ENCODE data around the gene ATP6V0C.

The ATP6V0C gene

DNA sequence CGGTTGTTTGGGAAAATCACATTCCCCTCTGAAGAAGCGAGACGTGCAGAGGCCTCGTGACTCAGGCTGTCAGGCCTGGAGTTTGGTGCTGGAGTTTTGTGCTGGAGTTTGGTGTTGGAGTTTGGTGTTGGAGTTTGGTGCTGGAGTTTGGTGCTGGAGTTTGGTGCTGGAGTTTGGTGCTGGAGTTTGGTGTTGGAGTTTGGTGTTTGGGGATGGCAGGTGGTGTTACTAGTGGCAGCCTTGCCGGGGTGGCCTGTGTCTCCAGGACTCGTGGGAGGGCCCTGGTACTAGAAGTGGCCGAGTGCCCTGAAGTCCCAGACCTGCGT is 26.3 kb upstream of the ATP6V0C start:
- H3K27ac ChIP-seq: no peak overlapping the region
- no peak overlapping the region for H3K4me3 ChIP-seq
- DNase-seq (ENCODE audit: low spot score): no peak
- TF ChIP-seq, protein P1, sequence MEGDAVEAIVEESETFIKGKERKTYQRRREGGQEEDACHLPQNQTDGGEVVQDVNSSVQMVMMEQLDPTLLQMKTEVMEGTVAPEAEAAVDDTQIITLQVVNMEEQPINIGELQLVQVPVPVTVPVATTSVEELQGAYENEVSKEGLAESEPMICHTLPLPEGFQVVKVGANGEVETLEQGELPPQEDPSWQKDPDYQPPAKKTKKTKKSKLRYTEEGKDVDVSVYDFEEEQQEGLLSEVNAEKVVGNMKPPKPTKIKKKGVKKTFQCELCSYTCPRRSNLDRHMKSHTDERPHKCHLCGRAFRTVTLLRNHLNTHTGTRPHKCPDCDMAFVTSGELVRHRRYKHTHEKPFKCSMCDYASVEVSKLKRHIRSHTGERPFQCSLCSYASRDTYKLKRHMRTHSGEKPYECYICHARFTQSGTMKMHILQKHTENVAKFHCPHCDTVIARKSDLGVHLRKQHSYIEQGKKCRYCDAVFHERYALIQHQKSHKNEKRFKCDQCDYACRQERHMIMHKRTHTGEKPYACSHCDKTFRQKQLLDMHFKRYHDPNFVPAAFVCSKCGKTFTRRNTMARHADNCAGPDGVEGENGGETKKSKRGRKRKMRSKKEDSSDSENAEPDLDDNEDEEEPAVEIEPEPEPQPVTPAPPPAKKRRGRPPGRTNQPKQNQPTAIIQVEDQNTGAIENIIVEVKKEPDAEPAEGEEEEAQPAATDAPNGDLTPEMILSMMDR (IDR thresholded peaks at IDR 0.05): no peak

DNA sequence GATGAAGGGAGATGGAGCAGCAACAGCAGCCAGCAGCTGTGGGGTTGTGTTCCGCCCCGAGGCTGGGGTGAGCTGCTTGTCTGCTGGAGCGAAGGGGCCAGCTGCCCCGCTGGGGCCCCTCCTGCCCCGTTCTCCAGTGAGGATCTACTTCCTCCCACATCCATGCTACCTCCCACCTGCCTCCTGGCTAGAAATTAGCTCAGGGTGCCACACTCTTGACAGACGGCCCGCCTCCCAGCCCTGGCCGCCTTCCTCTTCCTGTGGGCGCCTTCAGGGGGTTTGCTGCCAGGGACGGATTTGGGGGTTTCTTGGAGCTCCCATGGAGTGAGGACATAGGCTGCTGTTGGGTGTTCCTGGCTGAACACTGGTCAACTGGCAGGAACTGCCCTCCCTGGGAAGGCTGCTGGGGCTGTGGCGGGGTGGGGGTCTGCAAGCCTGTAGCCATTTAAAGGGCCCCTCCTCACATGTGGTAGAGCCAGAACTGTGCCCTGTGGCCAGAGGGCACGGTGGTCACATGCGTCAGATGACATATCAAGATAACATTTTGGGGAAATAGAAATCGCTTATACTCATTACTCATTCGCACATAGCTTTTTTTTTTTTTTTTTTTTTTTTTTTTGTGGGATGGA is 25.7 kb upstream of the ATP6V0C start:
- H3K27ac ChIP-seq: no peak overlapping the region
- no peak overlapping the region for H3K4me3 ChIP-seq
- DNase-seq (ENCODE audit: low spot score): no peak
- TF ChIP-seq, protein P1 (IDR thresholded peaks at IDR 0.05): no peak

DNA sequence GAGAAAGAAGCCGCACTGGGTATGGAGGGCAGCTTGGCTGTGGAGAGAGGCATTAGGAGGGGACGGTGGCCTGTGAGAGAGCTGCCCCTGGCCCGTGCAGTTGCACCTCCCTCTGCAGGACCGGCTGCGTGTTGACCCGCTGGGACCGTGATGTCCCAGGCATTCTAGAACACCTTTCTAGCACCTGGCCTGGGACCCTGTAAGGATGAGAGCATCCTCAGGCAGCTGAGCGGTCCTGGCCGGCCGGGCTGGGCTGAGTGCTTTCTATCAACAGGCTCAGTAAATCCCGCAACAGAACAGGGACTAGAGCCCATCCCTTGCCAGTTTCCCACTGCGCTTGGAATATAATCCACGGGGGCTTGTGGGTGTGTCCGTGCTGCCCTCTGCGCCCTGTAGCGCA is 24.2 kb upstream of the ATP6V0C start:
- TF ChIP-seq, protein P1 (IDR thresholded peaks at IDR 0.05): no peak
- no peak for DNase-seq (ENCODE audit: low spot score)
- no peak overlapping the region for H3K27ac ChIP-seq
- no peak overlapping the region for H3K4me3 ChIP-seq

DNA sequence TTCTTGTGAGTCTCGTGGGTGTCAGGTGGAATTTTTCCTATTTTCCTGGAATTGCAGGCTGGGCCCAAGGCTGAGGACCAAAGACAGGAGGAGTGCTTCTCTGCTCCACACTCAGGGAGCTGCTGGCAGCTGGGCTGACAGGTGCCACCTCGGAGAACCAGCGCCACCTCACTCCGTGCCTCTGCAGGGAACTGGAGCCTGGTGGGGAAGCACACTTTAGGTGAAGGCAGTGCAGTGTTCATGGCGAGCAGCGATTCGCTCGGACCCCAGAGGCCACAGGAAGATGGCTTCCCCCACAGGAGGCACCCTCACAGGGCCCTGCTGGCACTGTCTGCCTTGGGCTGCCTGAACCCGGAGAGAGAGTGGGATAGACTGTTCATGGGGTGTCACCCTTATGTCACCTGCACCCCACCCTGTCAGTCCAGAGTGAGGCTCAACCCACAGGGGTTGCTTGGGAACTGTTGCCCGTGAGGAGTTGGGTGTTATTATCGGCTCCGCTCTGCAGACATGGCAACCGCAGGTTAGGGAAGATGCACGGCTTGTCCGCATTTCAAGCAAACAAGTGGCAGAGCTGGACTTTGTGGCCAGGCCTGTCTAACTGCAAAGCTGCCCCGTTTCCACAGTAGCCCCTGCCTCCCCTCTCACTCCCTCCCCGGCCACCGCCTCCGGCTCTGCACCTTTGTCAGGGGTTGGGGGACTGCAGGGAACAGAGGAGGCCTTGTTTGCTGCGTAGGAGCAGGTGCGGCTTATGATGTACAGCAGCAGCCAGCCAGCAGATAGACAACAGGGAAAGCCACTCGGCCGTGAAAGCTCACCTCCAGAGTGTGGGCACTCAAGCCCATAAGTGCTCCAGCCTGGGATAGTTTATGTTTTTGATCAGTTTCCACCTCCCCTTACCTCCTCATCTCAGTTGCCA is 23.3 kb upstream of the ATP6V0C start:
- Histone ChIP-seq H3K4me3 (no peak overlapping the region), H3K27ac (no peak overlapping the region)
- DNase-seq (ENCODE audit: low spot score): no peak
- TF ChIP-seq, protein P1 (IDR thresholded peaks at IDR 0.05): no peak

DNA sequence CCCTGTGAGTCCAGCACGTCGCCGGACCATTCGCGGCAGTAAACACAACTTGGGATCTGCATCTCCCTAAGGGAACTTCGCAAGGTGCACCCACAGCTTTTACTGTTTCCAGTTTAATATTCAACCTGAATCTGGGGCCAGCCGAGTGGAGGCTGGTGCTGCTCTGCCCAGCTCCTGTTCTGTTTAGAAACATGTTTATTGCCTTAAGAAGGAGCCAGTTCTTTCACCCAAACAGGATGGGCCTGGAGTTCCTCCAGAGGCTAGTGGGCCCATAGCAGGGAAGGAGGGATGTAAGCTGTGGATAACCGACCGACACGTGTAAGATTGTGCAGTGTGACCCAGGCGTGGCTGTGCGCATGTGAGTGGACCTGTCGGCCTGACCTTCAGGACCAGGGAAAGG is 21.5 kb upstream of the ATP6V0C start:
- no peak overlapping the region for H3K27ac ChIP-seq
- no peak for DNase-seq (ENCODE audit: low spot score)
- no peak overlapping the region for H3K4me3 ChIP-seq
- TF ChIP-seq, protein P1 (IDR thresholded peaks at IDR 0.05): no peak

DNA sequence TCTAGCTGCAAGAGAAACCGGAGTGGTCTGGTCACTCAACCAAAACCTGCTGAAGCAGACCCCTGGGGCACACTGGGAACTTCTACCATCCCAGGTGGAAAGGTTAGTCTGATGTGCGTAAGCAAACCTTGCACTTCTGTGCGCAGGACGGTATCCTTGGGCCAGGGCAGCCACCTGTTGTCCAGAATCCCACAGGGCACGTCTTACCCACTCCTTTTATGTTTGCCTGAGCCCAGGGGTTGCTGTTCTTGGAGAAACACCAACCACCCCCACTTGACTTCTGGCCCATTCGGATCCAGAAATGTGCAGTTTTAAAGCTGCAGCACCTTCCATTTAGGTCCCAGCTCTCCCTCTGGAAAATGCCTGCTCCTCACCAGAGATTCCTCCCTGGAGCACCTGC is 20.1 kb upstream of the ATP6V0C start:
- TF ChIP-seq, protein P1 (IDR thresholded peaks at IDR 0.05): no peak
- Histone ChIP-seq H3K27ac (no peak overlapping the region), H3K4me3 (no peak overlapping the region)
- no peak for DNase-seq (ENCODE audit: low spot score)

DNA sequence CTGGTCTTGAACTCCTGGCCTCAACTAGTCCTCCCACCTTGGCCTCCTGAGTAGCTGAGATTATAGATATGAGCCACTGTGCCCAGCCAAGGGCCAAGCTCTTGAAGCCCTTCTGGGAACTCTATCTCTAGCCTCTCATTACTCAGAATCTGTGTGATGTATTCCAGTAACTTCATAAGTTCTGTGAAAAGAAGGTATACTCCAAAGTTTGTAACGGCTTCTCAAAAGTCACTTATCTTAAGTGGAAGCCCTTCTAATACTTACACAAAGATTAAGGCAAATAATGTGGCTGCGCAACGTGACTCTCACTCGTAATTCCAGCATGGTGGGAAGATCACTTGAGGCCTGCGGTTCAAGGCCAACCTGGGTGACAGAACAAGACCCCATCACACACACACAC is 19.1 kb upstream of the ATP6V0C start:
- no peak overlapping the region for H3K27ac ChIP-seq
- no peak for DNase-seq (ENCODE audit: low spot score)
- TF ChIP-seq, protein P1 (IDR thresholded peaks at IDR 0.05): no peak

More for the DNA sequence above, 19.1 kb upstream of the ATP6V0C start:
- H3K4me3 ChIP-seq: no peak overlapping the region

Data from coronary artery (tissue), 2 donors.